ENCODE measurements around the gene PDE6C. TPM values are rescaled to one million over a fixed set of nuclear protein-coding genes. Genes with fewer than 3 reads are reported as not detected.

PDE6C gene
- total RNA-seq, 2 donors from 2014 or later, result not detected

DNA sequence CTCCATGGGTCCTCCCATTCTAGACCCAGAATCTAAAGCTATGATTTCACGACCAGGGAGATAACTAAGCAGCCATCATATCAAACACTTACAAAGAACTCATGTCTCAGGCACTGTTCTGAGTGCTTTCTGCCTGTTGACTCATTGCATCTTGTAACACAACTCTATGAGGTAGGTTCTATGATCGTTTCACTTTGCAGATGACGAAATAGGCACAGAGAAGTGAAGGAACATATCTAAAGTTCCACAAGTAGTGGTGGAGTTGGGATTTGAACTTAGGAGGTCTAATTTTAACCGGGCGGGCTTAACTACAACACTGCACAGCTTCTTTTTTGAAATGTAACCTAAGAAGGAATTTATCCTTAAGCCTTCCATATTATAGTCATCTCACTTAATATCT is 14.2 kb upstream of the PDE6C start:
- DNase-seq, result no peak
- Mint-ChIP-seq H3K27me3 (ENCODE audit: insufficient read depth) (peaks cover 45% of the 10 kb centered on the region), H3K4me1 (peaks cover 14% of the 10 kb centered on the region), H3K4me3 (no peak overlapping the region), H3K27ac (no peak overlapping the region), H3K36me3 (ENCODE audit: low read depth) (no peaks in the 10 kb centered on the region), H3K9me3 (no peaks in the 10 kb centered on the region)
- Histone ChIP-seq H3K27ac (ENCODE audit: low read depth, low read length) (no peak overlapping the region), H3K9me3 (ENCODE audit: control insufficient read depth, low read length) (no peaks in the 10 kb centered on the region), H3K4me1 (ENCODE audit: control insufficient read depth, insufficient read depth, low read length) (no peaks in the 10 kb centered on the region), H3K36me3 (ENCODE audit: control insufficient read depth, insufficient read depth, low read length) (no peaks in the 10 kb centered on the region), H3K4me3 (ENCODE audit: low read length) (no peak overlapping the region), H3K27me3 (ENCODE audit: control insufficient read depth, insufficient read depth, low read length, poor library complexity, severe bottlenecking) (peaks cover 37% of the 10 kb centered on the region), H3K9ac (ENCODE audit: extremely low read depth, low read length, poor library complexity, severe bottlenecking) (no peak overlapping the region)
- 87 to 100% methylated on average over 3 to 5 of the region's 5 CpGs for WGBS, 2 experiments (ENCODE audit: insufficient coverage in 1 of 2, insufficient read length in 1 of 2)
- TF ChIP-seq, protein P1, sequence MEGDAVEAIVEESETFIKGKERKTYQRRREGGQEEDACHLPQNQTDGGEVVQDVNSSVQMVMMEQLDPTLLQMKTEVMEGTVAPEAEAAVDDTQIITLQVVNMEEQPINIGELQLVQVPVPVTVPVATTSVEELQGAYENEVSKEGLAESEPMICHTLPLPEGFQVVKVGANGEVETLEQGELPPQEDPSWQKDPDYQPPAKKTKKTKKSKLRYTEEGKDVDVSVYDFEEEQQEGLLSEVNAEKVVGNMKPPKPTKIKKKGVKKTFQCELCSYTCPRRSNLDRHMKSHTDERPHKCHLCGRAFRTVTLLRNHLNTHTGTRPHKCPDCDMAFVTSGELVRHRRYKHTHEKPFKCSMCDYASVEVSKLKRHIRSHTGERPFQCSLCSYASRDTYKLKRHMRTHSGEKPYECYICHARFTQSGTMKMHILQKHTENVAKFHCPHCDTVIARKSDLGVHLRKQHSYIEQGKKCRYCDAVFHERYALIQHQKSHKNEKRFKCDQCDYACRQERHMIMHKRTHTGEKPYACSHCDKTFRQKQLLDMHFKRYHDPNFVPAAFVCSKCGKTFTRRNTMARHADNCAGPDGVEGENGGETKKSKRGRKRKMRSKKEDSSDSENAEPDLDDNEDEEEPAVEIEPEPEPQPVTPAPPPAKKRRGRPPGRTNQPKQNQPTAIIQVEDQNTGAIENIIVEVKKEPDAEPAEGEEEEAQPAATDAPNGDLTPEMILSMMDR (conservative IDR thresholded peaks at IDR 0.05), result no peak

DNA sequence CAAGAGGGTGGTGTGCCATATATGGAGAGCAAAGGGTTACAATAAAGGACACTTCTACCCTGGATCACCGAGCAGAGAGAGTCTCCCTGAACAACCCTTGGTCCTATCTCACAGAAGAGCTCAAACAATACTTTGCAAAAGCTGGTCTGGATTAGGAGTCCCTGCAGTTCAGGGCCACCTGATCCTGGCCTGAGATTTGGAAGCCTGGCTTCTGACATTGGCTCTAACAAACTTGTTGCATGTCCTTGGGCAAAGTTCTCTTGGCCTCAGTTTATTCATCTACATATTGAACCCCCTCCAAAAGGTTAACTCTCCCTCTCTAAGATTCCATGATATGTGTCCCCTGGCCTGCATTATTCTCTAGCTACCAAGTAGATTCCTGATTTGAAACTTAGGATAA is 13.0 kb upstream of the PDE6C start:
- Histone ChIP-seq H3K27me3 (ENCODE audit: control insufficient read depth, insufficient read depth, low read length, poor library complexity, severe bottlenecking) (peaks cover 48% of the 10 kb centered on the region), H3K4me1 (ENCODE audit: control insufficient read depth, insufficient read depth, low read length) (no peaks in the 10 kb centered on the region), H3K9me3 (ENCODE audit: control insufficient read depth, low read length) (no peaks in the 10 kb centered on the region), H3K36me3 (ENCODE audit: control insufficient read depth, insufficient read depth, low read length) (no peaks in the 10 kb centered on the region), H3K9ac (ENCODE audit: extremely low read depth, low read length, poor library complexity, severe bottlenecking) (no peak overlapping the region), H3K4me3 (ENCODE audit: low read length) (no peak overlapping the region), H3K27ac (ENCODE audit: low read depth, low read length) (no peak overlapping the region)
- Mint-ChIP-seq H3K27me3 (ENCODE audit: insufficient read depth) (peaks cover 53% of the 10 kb centered on the region), H3K4me1 (peaks cover 14% of the 10 kb centered on the region), H3K9me3 (no peaks in the 10 kb centered on the region), H3K27ac (no peak overlapping the region), H3K36me3 (ENCODE audit: low read depth) (no peaks in the 10 kb centered on the region), H3K4me3 (no peak overlapping the region)
- TF ChIP-seq, protein P1 (conservative IDR thresholded peaks at IDR 0.05), result no peak
- peak; percentile 38 for DNase-seq
- 84 to 100% methylated on average over 1 of the region's 1 CpG for WGBS, 2 experiments (ENCODE audit: insufficient coverage in 1 of 2, insufficient read length in 1 of 2)

DNA sequence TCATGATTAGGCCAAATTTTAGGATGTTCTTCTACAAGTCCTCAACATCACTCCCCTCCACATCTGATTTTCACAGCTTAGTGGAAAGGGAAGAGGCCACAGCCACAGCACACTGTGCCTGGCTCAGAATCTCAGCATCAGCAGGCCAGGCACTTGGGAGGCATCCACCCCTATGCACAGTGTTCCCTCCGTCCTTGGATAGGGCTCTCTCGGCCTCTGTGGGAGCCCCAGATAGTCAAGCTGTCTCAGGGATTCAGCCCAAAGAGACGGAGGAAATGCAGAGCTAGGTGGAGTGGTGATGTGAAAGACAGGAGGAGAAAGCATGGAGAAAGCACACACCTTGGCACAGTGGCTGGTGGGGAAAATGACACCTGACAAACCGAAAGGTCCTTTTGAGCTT is 12.6 kb upstream of the PDE6C start:
- TF ChIP-seq, protein P1 (conservative IDR thresholded peaks at IDR 0.05), result no peak
- peaks cover 14% of the 10 kb centered on the region for H3K4me1 Mint-ChIP-seq
- Histone ChIP-seq H3K36me3 (ENCODE audit: control insufficient read depth, insufficient read depth, low read length) (no peaks in the 10 kb centered on the region), H3K4me1 (ENCODE audit: control insufficient read depth, insufficient read depth, low read length) (no peaks in the 10 kb centered on the region), H3K27ac (ENCODE audit: low read depth, low read length) (no peak overlapping the region), H3K9ac (ENCODE audit: extremely low read depth, low read length, poor library complexity, severe bottlenecking) (no peak overlapping the region), H3K27me3 (ENCODE audit: control insufficient read depth, insufficient read depth, low read length, poor library complexity, severe bottlenecking) (peaks cover 53% of the 10 kb centered on the region), H3K9me3 (ENCODE audit: control insufficient read depth, low read length) (no peaks in the 10 kb centered on the region), H3K4me3 (ENCODE audit: low read length) (no peak overlapping the region)
- no peaks in the 10 kb centered on the region for H3K36me3 Mint-ChIP-seq (ENCODE audit: low read depth)
- 96 to 97% methylated on average over 3 to 4 of the region's 4 CpGs for WGBS, 2 experiments (ENCODE audit: insufficient coverage in 1 of 2, insufficient read length in 1 of 2)
- no peaks in the 10 kb centered on the region for H3K9me3 Mint-ChIP-seq
- no peak overlapping the region for H3K27ac Mint-ChIP-seq
- peak overlapping the region; percentile 56 for H3K4me3 Mint-ChIP-seq
- peaks cover 58% of the 10 kb centered on the region for H3K27me3 Mint-ChIP-seq (ENCODE audit: insufficient read depth)
- DNase-seq, result peak; percentile 40

All from endodermal cell (in vitro differentiated cells).